Stimulated activated CD4-positive, alpha-beta T cell treated with anti-CD3 and anti-CD28 coated beads, Interleukin-15, amount 100 ng/mL, for 24 hours (primary cell): Measurements from ENCODE around the gene IQSEC1.

Experiments
- DNase-seq: peaks from one replicate; pipeline ENCODE4 v3.0.0-alpha.2; 2020

The IQSEC1 gene

GRCh38 chr3:12929801-12930200, 143.4 kb downstream of the IQSEC1 start:
- peak; percentile 13 for DNase-seq

- DNase-seq: no peak
These were observed 146.6 kb downstream of the IQSEC1 start for GRCh38 chr3:12926660-12927059.

GRCh38 chr3:12925648-12926047, 147.6 kb downstream of the IQSEC1 start:
- DNase-seq: no peak

GRCh38 chr3:12924437-12924836, 148.8 kb downstream of the IQSEC1 start:
- DNase-seq: no peak

- DNase-seq: no peak
These were observed 150.3 kb downstream of the IQSEC1 start for GRCh38 chr3:12922881-12923431.

- no peak for DNase-seq
These were observed 150.9 kb downstream of the IQSEC1 start for GRCh38 chr3:12922306-12922705.

- no peak for DNase-seq
These were observed 151.5 kb downstream of the IQSEC1 start for GRCh38 chr3:12921736-12922135.

- DNase-seq: no peak
These were observed 152.3 kb downstream of the IQSEC1 start for GRCh38 chr3:12920967-12921366.

- no peak for DNase-seq
These were observed 154.0 kb downstream of the IQSEC1 start for GRCh38 chr3:12919205-12919604.

- no peak for DNase-seq
These were observed 155.0 kb downstream of the IQSEC1 start for GRCh38 chr3:12918231-12918630.

GRCh38 chr3:12916159-12916558, 157.1 kb downstream of the IQSEC1 start:
- no peak for DNase-seq

- no peak for DNase-seq
These were observed 159.1 kb downstream of the IQSEC1 start for GRCh38 chr3:12914088-12914487.

- DNase-seq: no peak
These were observed 161.3 kb downstream of the IQSEC1 start for GRCh38 chr3:12911881-12912415.

GRCh38 chr3:12910356-12911099, 162.7 kb downstream of the IQSEC1 start:
- DNase-seq: no peak

GRCh38 chr3:12909710-12910109, 163.5 kb downstream of the IQSEC1 start:
- no peak for DNase-seq

- DNase-seq: no peak
These were observed 164.4 kb downstream of the IQSEC1 start for GRCh38 chr3:12908859-12909258.

GRCh38 chr3:12908136-12908730, 165.0 kb downstream of the IQSEC1 start:
- no peak for DNase-seq

- no peak for DNase-seq
These were observed 165.5 kb downstream of the IQSEC1 start for GRCh38 chr3:12907729-12908128.

GRCh38 chr3:12907296-12907695, 165.9 kb downstream of the IQSEC1 start:
- no peak for DNase-seq

- DNase-seq: no peak
These were observed 166.3 kb downstream of the IQSEC1 start for GRCh38 chr3:12906916-12907290.

GRCh38 chr3:12906141-12906915, 166.9 kb downstream of the IQSEC1 start:
- DNase-seq: no peak

- DNase-seq: no peak
These were observed 167.7 kb downstream of the IQSEC1 start for GRCh38 chr3:12905316-12906071.

GRCh38 chr3:12904951-12905315, 168.3 kb downstream of the IQSEC1 start:
- DNase-seq: no peak
